Thyroid gland (tissue), 4 donors: ENCODE measurements around the gene NLRP1. TPM values are rescaled to one million over a fixed set of nuclear protein-coding genes. Genes with fewer than 3 reads are reported as not detected.

Experiments
- DNase-seq, 2 donors: peaks; one replicate each; pipeline ENCODE4 v3.0.0-alpha.2; 2019
- H3K27ac ChIP-seq, 3 donors: fragments of 200-600 bp; sonication (generic); 1 replicate in 2 of 3; 2 replicates in 1 of 3; pipeline ENCODE4 v1.5.1; 2016 to 2019; ENCODE audit warnings: mild to moderate bottlenecking in 1 of 3, moderate library complexity in 1 of 3
- H3K27me3 ChIP-seq: fragments of 200-600 bp; sonication (generic); one replicate; pipeline ENCODE4 v1.5.1; 2019
- H3K36me3 ChIP-seq, 2 donors: fragments of 200-600 bp; sonication (generic); one replicate each; pipeline ENCODE4 v1.5.1; 2016 to 2019
- H3K4me1 ChIP-seq, 2 donors: fragments of 200-600 bp; sonication (generic); one replicate each; pipeline ENCODE4 v1.5.1; 2017 to 2019
- H3K4me3 ChIP-seq, 3 donors: fragments of 200-600 bp; sonication (generic); replicated peaks in 1 of 3; 1 replicate in 2 of 3; 2 replicates in 1 of 3; pipeline ENCODE4 v1.5.1; 2016; ENCODE audit warnings: mild to moderate bottlenecking in 1 of 3
- H3K9me3 ChIP-seq: fragments of 200-600 bp; sonication (generic); one replicate; pipeline ENCODE4 v1.5.1; 2017
- POLR2A ChIP-seq, 2 donors: fragments of 450-650 bp; IDR thresholded peaks; one replicate each; pipeline ENCODE4 v1.6.1; 2017; ENCODE audit warnings: antibody characterized with exemption in 2 of 2, mild to moderate bottlenecking in 2 of 2, moderate library complexity in 1 of 2
- WGBS, 2 donors: methylation state at CpG; one replicate each; pipeline ENCODE4 v1.1.5; 2017; 5-methylcytosine and 5-hydroxymethylcytosine counted together
- intact Hi-C: fragments of 100-400 bp; cut with DNase I; formaldehyde crosslinking; loops from one replicate; pipeline ENCODE4 v1.15.1; 2023
- total RNA-seq, 4 donors: library from RNA; depleted of rRNA; stranded (reverse); fragments of >200 nt; gene quantifications; one replicate each; pipeline ENCODE4 v1.2.3, GENCODE V29; 2016
- TF ChIP-seq, protein P1 (sequence below), 6 experiments: fragments of 200-600 bp in 3 of 6; fragments of 450-650 bp in 3 of 6; sonication (generic) in 3 of 6; IDR thresholded peaks; one replicate each; pipeline ENCODE4 v1.5.1; 2016 to 2019; ENCODE audit warnings: antibody characterized with exemption in 6 of 6, mild to moderate bottlenecking in 2 of 6, inconsistent platforms in 1 of 6, moderate library complexity in 1 of 6

NLRP1 gene
- total RNA-seq, 4 donors from 2014 or later, result 28.4 to 36.7 (median 31.8) TPM

DNA sequence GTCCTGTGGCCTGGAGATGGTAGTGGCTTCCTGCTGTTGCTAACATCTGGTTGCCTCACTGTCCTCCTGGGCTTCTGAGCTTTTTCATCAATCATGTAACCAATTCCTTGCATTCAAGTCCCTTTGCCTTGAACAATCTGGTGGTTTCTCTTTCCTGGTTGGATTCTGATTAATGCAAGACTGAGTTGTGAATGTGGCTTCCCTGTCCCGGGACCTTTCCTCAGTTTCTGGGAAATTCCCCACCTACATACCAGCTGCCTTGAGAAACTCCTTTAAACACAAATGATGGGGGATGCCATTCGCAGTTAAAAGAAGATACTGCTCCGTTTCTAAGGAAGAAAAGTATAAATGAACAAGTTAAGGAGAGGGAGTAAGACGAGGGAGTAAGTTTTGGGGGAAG lies 39.9 kb upstream of the NLRP1 start:
- Histone ChIP-seq H3K4me3 (no peak overlapping the region), H3K4me1 (no peaks in the 10 kb centered on the region), H3K9me3 (no peaks in the 10 kb centered on the region), H3K36me3 (no peaks in the 10 kb centered on the region), H3K27me3 (no peaks in the 10 kb centered on the region), H3K27ac (no peak overlapping the region)
- intact Hi-C loops, result no loop called here
- no peak for DNase-seq
- 56 to 60% methylated on average over 4 of the region's 4 CpGs for WGBS, 2 donors
- TF ChIP-seq, protein P1, sequence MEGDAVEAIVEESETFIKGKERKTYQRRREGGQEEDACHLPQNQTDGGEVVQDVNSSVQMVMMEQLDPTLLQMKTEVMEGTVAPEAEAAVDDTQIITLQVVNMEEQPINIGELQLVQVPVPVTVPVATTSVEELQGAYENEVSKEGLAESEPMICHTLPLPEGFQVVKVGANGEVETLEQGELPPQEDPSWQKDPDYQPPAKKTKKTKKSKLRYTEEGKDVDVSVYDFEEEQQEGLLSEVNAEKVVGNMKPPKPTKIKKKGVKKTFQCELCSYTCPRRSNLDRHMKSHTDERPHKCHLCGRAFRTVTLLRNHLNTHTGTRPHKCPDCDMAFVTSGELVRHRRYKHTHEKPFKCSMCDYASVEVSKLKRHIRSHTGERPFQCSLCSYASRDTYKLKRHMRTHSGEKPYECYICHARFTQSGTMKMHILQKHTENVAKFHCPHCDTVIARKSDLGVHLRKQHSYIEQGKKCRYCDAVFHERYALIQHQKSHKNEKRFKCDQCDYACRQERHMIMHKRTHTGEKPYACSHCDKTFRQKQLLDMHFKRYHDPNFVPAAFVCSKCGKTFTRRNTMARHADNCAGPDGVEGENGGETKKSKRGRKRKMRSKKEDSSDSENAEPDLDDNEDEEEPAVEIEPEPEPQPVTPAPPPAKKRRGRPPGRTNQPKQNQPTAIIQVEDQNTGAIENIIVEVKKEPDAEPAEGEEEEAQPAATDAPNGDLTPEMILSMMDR (IDR thresholded peaks at IDR 0.05), result no peak
- no peak for TF ChIP-seq POLR2A (IDR thresholded peaks at IDR 0.05)

DNA sequence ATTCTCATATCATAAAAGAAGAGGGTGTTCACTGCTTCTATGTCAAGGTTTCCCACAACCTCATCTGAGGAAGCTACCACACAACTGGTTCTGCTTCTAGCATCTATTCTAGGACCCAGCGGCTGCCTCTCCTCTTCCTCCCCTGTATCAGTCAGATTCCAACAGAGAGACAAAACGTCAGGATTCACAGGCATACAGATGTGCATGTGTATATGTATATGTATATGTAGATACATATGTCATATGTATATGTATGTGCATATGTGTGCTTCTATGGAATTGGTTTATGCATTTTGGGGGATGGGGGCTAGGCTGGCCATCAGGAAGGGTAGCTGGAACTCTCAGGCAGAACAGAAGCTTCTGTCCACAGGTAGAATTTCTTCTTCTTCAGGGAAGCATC lies 37.4 kb upstream of the NLRP1 start:
- 69 to 82% methylated on average over 2 of the region's 2 CpGs for WGBS, 2 donors

DNA sequence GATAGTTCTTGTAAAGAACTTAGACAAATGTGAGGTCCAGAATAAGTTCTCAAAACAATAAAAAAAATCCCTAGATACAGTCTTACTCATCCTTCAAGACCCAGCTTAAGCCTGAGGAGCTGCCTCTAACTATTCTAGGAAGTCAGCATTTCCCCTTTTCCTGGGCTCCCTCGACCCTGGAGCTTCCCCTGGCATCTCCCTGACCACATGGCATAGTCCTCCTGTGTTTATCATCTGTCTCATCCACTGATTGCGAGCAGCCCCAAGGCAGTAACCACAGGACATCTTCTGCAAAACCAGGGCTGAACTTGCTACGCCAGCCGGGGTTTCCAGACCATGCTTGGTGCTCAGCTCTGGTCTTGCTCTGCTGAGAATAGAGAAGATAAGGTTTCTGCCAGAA lies 36.7 kb upstream of the NLRP1 start:
- no peak for DNase-seq
- Histone ChIP-seq H3K4me3 (no peak overlapping the region), H3K27me3 (no peaks in the 10 kb centered on the region), H3K9me3 (no peaks in the 10 kb centered on the region), H3K36me3 (no peaks in the 10 kb centered on the region), H3K4me1 (no peaks in the 10 kb centered on the region), H3K27ac (no peak overlapping the region)
- intact Hi-C loops, result no loop called here
- WGBS, 2 donors, result 59 to 74% methylated on average over 4 of the region's 4 CpGs
- no peak for TF ChIP-seq POLR2A (IDR thresholded peaks at IDR 0.05)
- TF ChIP-seq, protein P1 (IDR thresholded peaks at IDR 0.05), result no peak

More for the DNA sequence above, 37.4 kb upstream of the NLRP1 start:
- H3K4me1 ChIP-seq, result no peaks in the 10 kb centered on the region
- no peaks in the 10 kb centered on the region for H3K9me3 ChIP-seq
- no peaks in the 10 kb centered on the region for H3K27me3 ChIP-seq
- H3K36me3 ChIP-seq, result no peaks in the 10 kb centered on the region
- no peak for DNase-seq
- H3K27ac ChIP-seq, result no peak overlapping the region
- intact Hi-C loops, result no loop called here
- no peak overlapping the region for H3K4me3 ChIP-seq
- TF ChIP-seq, protein P1 (IDR thresholded peaks at IDR 0.05), result no peak
- no peak for TF ChIP-seq POLR2A (IDR thresholded peaks at IDR 0.05)

DNA sequence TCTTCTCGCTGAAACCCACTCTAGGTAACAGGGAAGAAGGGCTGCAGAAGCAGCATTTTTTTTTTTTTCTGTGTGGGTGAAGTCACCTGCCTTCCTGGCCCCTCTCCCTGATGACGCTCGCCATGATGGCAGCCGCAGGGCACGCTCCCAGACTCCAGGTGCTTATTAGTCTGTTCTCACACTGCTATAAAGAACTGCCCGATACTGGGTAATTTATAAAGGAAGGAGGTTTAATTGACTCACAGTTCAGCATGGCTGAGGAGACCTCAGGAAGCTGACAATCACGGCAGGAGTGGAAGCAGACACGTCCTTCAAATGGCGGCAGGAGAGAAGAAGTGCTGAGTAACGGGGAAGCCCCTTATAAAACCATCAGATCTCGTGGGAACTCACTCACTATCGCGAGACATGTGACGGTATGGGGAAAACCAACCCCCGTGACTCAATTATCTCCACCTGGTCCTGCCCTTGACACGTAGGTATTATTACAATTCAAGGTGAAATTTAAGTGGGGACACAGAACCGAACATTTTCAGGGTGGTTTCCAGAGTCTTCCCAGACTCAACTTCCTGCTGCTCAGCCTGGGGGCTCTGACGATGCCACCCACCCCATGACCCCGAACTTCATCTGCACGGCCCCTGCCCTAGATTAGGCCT lies 34.9 kb upstream of the NLRP1 start:
- intact Hi-C loops, result no loop called here
- no peaks in the 10 kb centered on the region for H3K9me3 ChIP-seq
- H3K4me3 ChIP-seq, result no peak overlapping the region

DNA sequence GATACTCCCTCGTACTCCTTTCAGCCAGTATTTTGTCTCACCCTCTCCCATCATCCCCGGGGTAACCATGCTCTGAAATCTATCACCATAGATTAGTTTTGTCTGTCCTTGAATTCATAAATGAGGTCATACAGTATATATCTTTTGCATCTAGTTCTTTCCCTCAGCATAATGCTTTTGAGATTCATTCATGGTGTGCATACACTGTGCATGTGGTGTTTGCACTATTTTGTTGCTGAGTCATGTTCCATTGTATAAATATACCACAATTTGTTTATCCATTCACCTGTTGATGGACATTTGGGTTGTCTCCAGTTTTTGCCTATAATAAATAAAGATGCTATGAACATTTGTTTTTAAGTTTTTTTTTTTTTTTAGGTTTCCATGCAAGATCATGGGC lies 34.2 kb upstream of the NLRP1 start:
- TF ChIP-seq, protein P1 (IDR thresholded peaks at IDR 0.05), result no peak
- no peak for TF ChIP-seq POLR2A (IDR thresholded peaks at IDR 0.05)
- Histone ChIP-seq H3K4me3 (no peak overlapping the region), H3K4me1 (no peaks in the 10 kb centered on the region), H3K9me3 (no peaks in the 10 kb centered on the region), H3K27ac (no peak overlapping the region), H3K27me3 (no peaks in the 10 kb centered on the region), H3K36me3 (no peaks in the 10 kb centered on the region)
- WGBS, 2 donors, result 74 to 78% methylated on average over 2 of the region's 2 CpGs
- DNase-seq, result no peak
- intact Hi-C loops, result no loop called here

More for the DNA sequence above, 34.9 kb upstream of the NLRP1 start:
- Histone ChIP-seq H3K4me1 (no peaks in the 10 kb centered on the region), H3K36me3 (no peaks in the 10 kb centered on the region), H3K27ac (no peak overlapping the region), H3K27me3 (no peaks in the 10 kb centered on the region)
- DNase-seq, result no peak
- TF ChIP-seq POLR2A (IDR thresholded peaks at IDR 0.05), result no peak
- TF ChIP-seq, protein P1 (IDR thresholded peaks at IDR 0.05), result no peak
- 74 to 83% methylated on average over 20 of the region's 20 CpGs for WGBS, 2 donors
